SK-N-MC (cell line): ENCODE measurements around the gene DDX47.
"Not testable (repeated sequence)": the region's sequence is repeated elsewhere in the genome, so short reads cannot be mapped to it uniquely, and the experiment has no call there.

Source experiments
- DNase-seq: peaks from one replicate; pipeline ENCODE4 v3.0.0-alpha.2; 2011; ENCODE audit warnings: low read depth, low spot score
- H3K27ac ChIP-seq: fragments of 200-600 bp; sonication (generic); 2 replicates; pipeline ENCODE4 v1.5.1; 2016; ENCODE audit warnings: mixed run types
- H3K36me3 ChIP-seq: fragments of 200-600 bp; sonication (generic); 2 replicates; pipeline ENCODE4 v1.6.1; 2017; ENCODE audit warnings: antibody characterized with exemption, low read length, mixed read lengths; ENCODE audit not compliant: insufficient read depth
- H3K4me3 ChIP-seq: fragments of 200-600 bp; sonication (generic); 2 replicates; pipeline ENCODE4 v1.5.1; 2016
- H3K9ac ChIP-seq: fragments of 200-600 bp; sonication (generic); 2 replicates; pipeline ENCODE4 v1.8.0; 2017; ENCODE audit warnings: mixed run types, mixed read lengths; ENCODE audit not compliant: insufficient read length
- H3K9me3 ChIP-seq: fragments of 200-600 bp; sonication (generic); 2 replicates; pipeline ENCODE4 v1.6.1; 2017; ENCODE audit warnings: low read depth, mild to moderate bottlenecking, antibody characterized with exemption, low read length, moderate library complexity, mixed read lengths
- EZH2 ChIP-seq: fragments of 200-600 bp; sonication (generic); IDR thresholded peaks from one replicate; pipeline ENCODE4 v1.6.1; 2017; ENCODE audit warnings: antibody characterized with exemption
- FOXP2 ChIP-seq: optimal IDR thresholded peaks from 2 replicates; pipeline ENCODE3; 2011; ENCODE audit warnings: mild to moderate bottlenecking, moderate library complexity; ENCODE audit not compliant: insufficient read depth; ENCODE audit errors: extremely low read length, control extremely low read depth
- POLR2AphosphoS5 ChIP-seq: IDR thresholded peaks from 2 replicates; pipeline ENCODE4 v1.6.1; 2012; ENCODE audit warnings: mild to moderate bottlenecking, low read depth, low read length, borderline replicate concordance

DDX47 gene

DNA sequence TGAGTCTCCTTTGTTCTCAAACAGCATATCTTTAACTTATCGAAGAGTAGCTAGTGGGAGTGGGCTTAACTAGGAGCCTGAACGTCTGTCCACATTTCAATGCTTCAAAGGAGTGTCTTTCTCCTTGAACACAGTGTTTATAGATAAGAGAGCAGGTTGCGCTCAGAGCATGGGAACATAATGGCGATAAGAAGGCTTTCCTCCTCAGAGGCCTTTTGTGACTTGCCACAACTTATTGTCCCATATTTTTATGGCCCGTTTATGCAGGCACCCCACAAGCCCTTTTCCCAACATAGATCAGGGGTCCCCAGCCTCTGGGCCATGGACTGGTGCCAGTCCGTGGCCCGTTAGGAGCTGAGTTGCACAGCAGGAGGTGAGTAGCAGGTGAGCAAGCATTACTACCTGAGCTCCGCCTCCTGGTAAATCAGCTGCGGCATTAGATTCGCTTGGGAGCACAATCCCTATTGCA lies 2.6 kb upstream of the DDX47 start:
- Histone ChIP-seq H3K9me3 (no peaks in the 10 kb centered on the region), H3K27ac (no peak overlapping the region), H3K4me3 (no peak overlapping the region), H3K36me3 (peaks cover 15% of the 10 kb centered on the region), H3K9ac (no peak overlapping the region)
- no peak for DNase-seq
- TF ChIP-seq EZH2 (no peak), FOXP2 (no peak), POLR2AphosphoS5 (no peak)

- peaks cover 22% of the 10 kb centered on the region for H3K36me3 ChIP-seq
- no peaks in the 10 kb centered on the region for H3K9me3 ChIP-seq
- no peak overlapping the region for H3K4me3 ChIP-seq
- H3K27ac ChIP-seq = no peak overlapping the region
- no peak for DNase-seq
- no peak for TF ChIP-seq EZH2
- no peak for TF ChIP-seq POLR2AphosphoS5
- TF ChIP-seq FOXP2 = no peak
- H3K9ac ChIP-seq = no peak overlapping the region
These were observed 1.8 kb upstream of the DDX47 start for GRCh38 chr12:12811343-12811742.

DNA sequence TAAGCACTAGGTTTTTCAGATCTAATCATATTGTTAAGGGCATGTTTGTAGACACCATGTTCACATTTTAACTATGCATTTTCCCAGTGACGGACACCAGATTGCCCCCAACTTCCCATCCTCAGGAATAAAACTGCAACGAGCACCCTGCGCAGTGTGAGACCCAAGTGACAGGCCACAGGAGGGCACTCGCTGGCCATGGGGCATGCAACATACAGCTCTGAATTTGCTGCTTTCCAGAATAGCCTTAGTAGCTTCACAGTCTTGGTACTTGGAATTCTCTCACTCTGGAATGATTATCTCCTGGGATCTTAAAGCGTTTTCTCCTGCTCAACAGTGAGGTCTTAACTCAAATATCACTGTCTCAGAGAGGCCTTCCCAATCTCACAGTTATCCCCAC lies 972 bp upstream of the DDX47 start:
- Histone ChIP-seq H3K9ac (no peak overlapping the region), H3K27ac (no peak overlapping the region), H3K36me3 (peaks cover 31% of the 10 kb centered on the region), H3K9me3 (no peaks in the 10 kb centered on the region), H3K4me3 (no peak overlapping the region)
- DNase-seq = no peak
- TF ChIP-seq EZH2 = no peak
- no peak for TF ChIP-seq FOXP2
- TF ChIP-seq POLR2AphosphoS5 = no peak

DNA sequence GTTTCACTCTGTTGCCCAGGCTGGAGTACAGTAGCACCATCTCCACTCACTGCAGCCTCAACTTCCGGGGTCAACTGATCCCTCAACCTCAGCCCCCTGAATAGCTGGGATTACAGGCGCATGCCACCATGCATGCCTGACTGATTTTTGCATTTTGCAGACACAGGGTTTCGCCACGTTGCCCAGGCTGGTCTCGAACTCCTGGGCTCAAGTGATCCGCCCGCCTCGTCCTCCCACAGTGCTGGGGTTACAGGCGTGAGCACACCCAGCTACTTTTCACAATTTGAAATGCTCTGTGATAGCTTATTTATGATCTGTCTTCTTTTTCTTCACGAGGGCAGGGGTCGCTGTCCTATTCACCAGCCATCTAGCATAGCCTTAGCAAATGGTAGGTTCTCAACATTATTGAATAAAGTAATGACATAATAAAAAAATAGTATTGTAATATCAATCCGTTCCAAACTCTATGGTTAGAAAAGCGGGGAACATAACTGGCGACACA lies 477 bp upstream of the DDX47 start:
- TF ChIP-seq EZH2 = no peak
- no peaks in the 10 kb centered on the region for H3K9me3 ChIP-seq
- H3K4me3 ChIP-seq = peak overlapping the region; percentile 97; the same call in 1 of the 2 replicates
- peaks cover 35% of the 10 kb centered on the region for H3K36me3 ChIP-seq
- no peak for DNase-seq
- no peak overlapping the region for H3K9ac ChIP-seq
- no peak overlapping the region for H3K27ac ChIP-seq

- TF ChIP-seq FOXP2 = no peak
- no peak for TF ChIP-seq POLR2AphosphoS5
- TF ChIP-seq EZH2 = no peak
- no peak overlapping the region for H3K4me3 ChIP-seq
- no peak for DNase-seq
- no peaks in the 10 kb centered on the region for H3K9me3 ChIP-seq
- H3K36me3 ChIP-seq = peaks cover 74% of the 10 kb centered on the region
- no peak overlapping the region for H3K9ac ChIP-seq
- no peak overlapping the region for H3K27ac ChIP-seq
These were observed 4.5 kb downstream of the DDX47 start for GRCh38 chr12:12817616-12818015.

GRCh38 chr12:12818701-12819100 lies 5.6 kb downstream of the DDX47 start:
- H3K9ac ChIP-seq = no peak overlapping the region
- TF ChIP-seq FOXP2 (no peak), POLR2AphosphoS5 (no peak), EZH2 (no peak)
- H3K9me3 ChIP-seq = no peaks in the 10 kb centered on the region
- no peak overlapping the region for H3K4me3 ChIP-seq
- H3K36me3 ChIP-seq = peaks cover 85% of the 10 kb centered on the region
- no peak overlapping the region for H3K27ac ChIP-seq
- DNase-seq = no peak

DNA sequence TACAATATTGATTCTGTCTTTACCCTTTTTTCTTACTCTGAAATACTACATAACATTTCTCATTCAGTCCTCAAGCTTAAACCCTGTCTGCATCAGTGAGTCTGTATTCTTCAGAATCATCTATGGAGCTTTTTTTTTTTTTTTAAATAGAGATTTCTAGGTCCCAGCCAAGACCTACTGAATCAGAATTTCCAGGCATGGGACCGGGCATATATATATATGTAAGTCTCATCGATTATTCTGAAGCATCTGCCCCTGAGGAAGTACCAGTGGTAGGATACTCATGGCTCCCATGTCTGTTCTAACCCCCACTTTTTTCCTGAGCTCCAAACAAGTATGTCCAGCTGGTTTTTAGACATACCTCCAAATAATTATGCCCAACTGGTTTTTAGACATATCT lies 6.1 kb downstream of the DDX47 start:
- peaks cover 87% of the 10 kb centered on the region for H3K36me3 ChIP-seq
- H3K4me3 ChIP-seq = no peak overlapping the region
- TF ChIP-seq POLR2AphosphoS5 = no peak
- TF ChIP-seq FOXP2 = no peak
- TF ChIP-seq EZH2 = no peak
- no peak overlapping the region for H3K27ac ChIP-seq
- no peaks in the 10 kb centered on the region for H3K9me3 ChIP-seq
- DNase-seq = no peak
- H3K9ac ChIP-seq = no peak overlapping the region

DNA sequence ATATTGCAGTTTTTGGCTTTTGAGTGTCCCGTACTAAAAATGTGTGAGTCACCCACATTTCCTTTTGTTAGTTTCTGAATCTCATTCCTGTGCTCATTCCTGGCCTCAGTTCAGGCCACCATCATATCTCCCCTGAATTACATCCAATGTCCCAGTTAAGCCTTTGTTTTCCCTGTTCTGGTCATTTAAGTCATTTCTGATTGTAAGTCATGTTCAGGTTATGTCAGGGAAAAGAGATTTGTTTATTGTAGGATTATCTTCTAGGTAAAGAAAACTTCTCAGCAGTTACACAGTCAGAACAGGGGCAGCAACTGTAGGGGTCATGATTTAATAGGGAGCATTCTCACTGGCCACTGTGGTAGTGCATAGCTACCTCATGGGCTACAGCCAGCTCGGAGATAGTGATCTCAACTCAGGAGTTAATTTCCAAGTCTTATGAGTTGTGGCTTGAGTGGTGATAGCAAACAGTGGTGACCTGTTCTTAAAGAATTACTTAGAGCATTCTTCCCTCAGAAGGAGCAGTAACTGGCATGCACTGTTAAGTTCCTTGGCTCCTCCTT lies 6.7 kb downstream of the DDX47 start:
- Histone ChIP-seq H3K36me3 (peaks cover 87% of the 10 kb centered on the region), H3K27ac (no peak overlapping the region), H3K9ac (no peak overlapping the region), H3K9me3 (no peaks in the 10 kb centered on the region), H3K4me3 (no peak overlapping the region)
- TF ChIP-seq FOXP2 (no peak), EZH2 (no peak), POLR2AphosphoS5 (no peak)
- DNase-seq = no peak

GRCh38 chr12:12820376-12820775 lies 7.2 kb downstream of the DDX47 start:
- peaks cover 89% of the 10 kb centered on the region for H3K36me3 ChIP-seq
- not testable (repeated sequence) for H3K9ac ChIP-seq, H3K4me3 ChIP-seq, H3K27ac ChIP-seq, DNase-seq, H3K9me3 ChIP-seq
